Naive B cell (primary cell): Measurements from ENCODE around the gene FBXO34. TPM values are rescaled to one million over a fixed set of nuclear protein-coding genes. Genes with fewer than 3 reads are reported as not detected.

Source experiments
- ATAC-seq, 2 donors: fragments of 150-1000 bp; cut with Tn5 transposase; 2 replicates each; pipeline ENCODE4 v1.10.0; 2021; ENCODE audit warnings: low read depth in 2 of 2, mild to moderate bottlenecking in 2 of 2, moderate library complexity in 2 of 2
- DNase-seq: peaks from one replicate; pipeline ENCODE4 v3.0.0; 2022
- H3K27ac Mint-ChIP-seq, 6 donors: one replicate each; pipeline ENCODE4 v1.8.0; 2020 to 2022; ENCODE audit warnings: mild to moderate bottlenecking in 6 of 6, mixed read lengths in 6 of 6, moderate library complexity in 5 of 6, inconsistent platforms in 2 of 6
- H3K27me3 Mint-ChIP-seq, 3 donors: one replicate each; pipeline ENCODE4 v1.8.0; 2021 to 2022; ENCODE audit warnings: mixed read lengths in 3 of 3, mild to moderate bottlenecking in 1 of 3
- H3K36me3 Mint-ChIP-seq, 2 donors: one replicate each; pipeline ENCODE4 v1.8.0; 2020 to 2022; ENCODE audit warnings: mixed read lengths in 2 of 2, inconsistent platforms in 1 of 2, mild to moderate bottlenecking in 1 of 2
- H3K4me1 Mint-ChIP-seq, 3 donors: one replicate each; pipeline ENCODE4 v1.8.0; 2020 to 2022; ENCODE audit warnings: mixed read lengths in 3 of 3, inconsistent platforms in 1 of 3, mild to moderate bottlenecking in 1 of 3, moderate library complexity in 1 of 3
- H3K4me3 Mint-ChIP-seq, 8 donors: one replicate each; pipeline ENCODE4 v1.8.0; 2020 to 2022; ENCODE audit warnings: mild to moderate bottlenecking in 8 of 8, mixed read lengths in 8 of 8, moderate library complexity in 8 of 8, inconsistent platforms in 2 of 8
- H3K9me3 Mint-ChIP-seq, 7 donors: one replicate each; pipeline ENCODE4 v1.8.0; 2020 to 2022; ENCODE audit warnings: mixed read lengths in 7 of 7, mild to moderate bottlenecking in 5 of 7, inconsistent platforms in 2 of 7, moderate library complexity in 1 of 7
- polyA plus RNA-seq, 6 donors: library from polyadenylated mRNA; unstranded; fragments of 300-500 nt; fragmentation: Illumina TruSeq; gene quantifications; one replicate each; pipeline ENCODE4 v1.2.3, GENCODE V29; 2021; ENCODE audit warnings: low read depth in 6 of 6

The FBXO34 gene
- polyA plus RNA-seq, 6 donors from 2014 or later = 22.9 to 35.2 (median 26.9) TPM

DNA sequence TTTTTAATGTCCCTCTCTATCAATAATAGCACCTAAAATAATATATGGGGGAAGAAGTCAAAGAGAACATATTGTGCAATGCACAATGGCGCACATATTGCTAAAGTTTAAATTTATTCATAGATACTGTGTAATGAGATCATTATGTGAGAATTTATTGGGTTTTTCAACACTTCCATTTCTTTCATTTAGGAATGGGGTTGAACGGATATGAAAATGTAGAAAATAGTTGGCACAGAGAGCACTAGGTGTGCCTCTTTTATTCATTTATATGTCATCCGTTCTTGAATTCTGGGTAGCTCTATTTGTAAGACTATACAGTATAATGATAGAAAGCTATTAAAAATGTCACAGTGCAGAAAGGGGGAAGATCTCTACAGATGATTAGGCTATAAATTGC is 76.5 kb downstream of the FBXO34 start:
- ATAC-seq (no peak), DNase-seq (no peak)
- Mint-ChIP-seq H3K36me3 (peaks cover 9 to 13% of the 10 kb centered on the region in 2 donors), H3K27ac (no peak overlapping the region), H3K9me3 (no peaks in the 10 kb centered on the region), H3K27me3 (no peaks in the 10 kb centered on the region), H3K4me3 (no peak overlapping the region), H3K4me1 (peaks cover 35 to 41% (median 39%) of the 10 kb centered on the region in 3 donors)

- Mint-ChIP-seq H3K4me1 (peaks cover 31 to 37% (median 32%) of the 10 kb centered on the region in 3 donors), H3K27ac (peak overlapping the region in 3 of 6 donors; percentile 34 to 71 (median 52)), H3K36me3 (peaks cover 9 to 13% of the 10 kb centered on the region in 2 donors), H3K4me3 (peak overlapping the region in 4 of 8 donors; percentile 17 to 58 (median 30)), H3K27me3 (no peaks in the 10 kb centered on the region), H3K9me3 (no peaks in the 10 kb centered on the region)
- ATAC-seq (peak; percentile 43 to 61), DNase-seq (no peak)
Measured at GRCh38 chr14:55348766-55349453, 77.7 kb downstream of the FBXO34 start.

- Mint-ChIP-seq H3K4me3 (peak overlapping the region in 3 of 8 donors; percentile 36 to 59 (median 58)), H3K36me3 (peaks cover 9 to 13% of the 10 kb centered on the region in 2 donors), H3K27ac (peak overlapping the region in 4 of 6 donors; percentile 52 to 86 (median 72)), H3K27me3 (no peaks in the 10 kb centered on the region), H3K4me1 (peaks cover 29 to 42% (median 31%) of the 10 kb centered on the region in 3 donors), H3K9me3 (no peaks in the 10 kb centered on the region)
- ATAC-seq (peak; percentile 67 to 71), DNase-seq (no peak)
Measured at GRCh38 chr14:55349565-55349964, 78.3 kb downstream of the FBXO34 start.

GRCh38 chr14:55350461-55350860 is 79.2 kb downstream of the FBXO34 start:
- ATAC-seq (no peak), DNase-seq (no peak)
- Mint-ChIP-seq H3K27ac (peak overlapping the region in 1 of 6 donors; percentile 14), H3K27me3 (no peaks in the 10 kb centered on the region), H3K4me3 (no peak overlapping the region), H3K36me3 (peaks cover 9 to 13% of the 10 kb centered on the region in 2 donors), H3K9me3 (no peaks in the 10 kb centered on the region), H3K4me1 (peaks cover 22 to 39% (median 23%) of the 10 kb centered on the region in 3 donors)

- Mint-ChIP-seq H3K27ac (peak overlapping the region in 1 of 6 donors; percentile 14), H3K27me3 (no peaks in the 10 kb centered on the region), H3K36me3 (peaks cover 9 to 13% of the 10 kb centered on the region in 2 donors), H3K4me3 (no peak overlapping the region), H3K9me3 (no peaks in the 10 kb centered on the region), H3K4me1 (peaks cover 20 to 33% (median 20%) of the 10 kb centered on the region in 3 donors)
- DNase-seq (no peak), ATAC-seq (no peak)
Measured at GRCh38 chr14:55351111-55351510, 79.9 kb downstream of the FBXO34 start.

DNA sequence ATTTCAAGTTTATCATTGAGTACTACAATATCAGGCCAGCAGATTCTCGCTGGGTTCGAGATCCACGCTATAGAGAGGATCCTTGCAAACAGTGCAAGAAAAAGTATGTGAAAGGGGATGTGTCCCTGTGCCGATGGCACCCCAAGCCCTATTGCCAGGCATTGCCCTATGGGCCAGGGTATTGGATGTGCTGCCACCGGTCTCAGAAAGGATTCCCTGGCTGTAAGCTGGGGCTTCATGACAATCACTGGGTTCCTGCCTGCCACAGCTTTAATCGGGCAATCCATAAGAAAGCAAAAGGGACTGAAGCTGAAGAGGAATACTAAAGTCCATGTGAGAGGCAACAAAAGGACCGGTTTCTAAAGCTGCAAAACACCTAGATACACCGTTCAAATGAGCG is 81.0 kb downstream of the FBXO34 start:
- H3K36me3 Mint-ChIP-seq = peaks cover 9 to 13% of the 10 kb centered on the region in 2 donors
- ATAC-seq = no peak
- no peaks in the 10 kb centered on the region for H3K27me3 Mint-ChIP-seq
- no peaks in the 10 kb centered on the region for H3K9me3 Mint-ChIP-seq
- DNase-seq = no peak
- no peak overlapping the region for H3K4me3 Mint-ChIP-seq
- H3K4me1 Mint-ChIP-seq = peaks cover 16 to 29% (median 20%) of the 10 kb centered on the region in 3 donors
- peak overlapping the region in 1 of 6 donors; percentile 44 for H3K27ac Mint-ChIP-seq

- Mint-ChIP-seq H3K27ac (peak overlapping the region in 4 of 6 donors; percentile 44 to 83 (median 57)), H3K4me3 (no peak overlapping the region), H3K36me3 (peaks cover 9 to 13% of the 10 kb centered on the region in 2 donors), H3K4me1 (peaks cover 10 to 16% (median 16%) of the 10 kb centered on the region in 3 donors), H3K9me3 (no peaks in the 10 kb centered on the region), H3K27me3 (no peaks in the 10 kb centered on the region)
- ATAC-seq = no peak
- no peak for DNase-seq
Measured at GRCh38 chr14:55353686-55354467, 82.7 kb downstream of the FBXO34 start.

GRCh38 chr14:55354500-55354899 is 83.3 kb downstream of the FBXO34 start:
- Mint-ChIP-seq H3K9me3 (no peaks in the 10 kb centered on the region), H3K4me3 (no peak overlapping the region), H3K27me3 (no peaks in the 10 kb centered on the region), H3K36me3 (peaks cover 9 to 13% of the 10 kb centered on the region in 2 donors), H3K4me1 (peaks cover 4 to 10% (median 10%) of the 10 kb centered on the region in 3 donors), H3K27ac (peak overlapping the region in 5 of 6 donors; percentile 5 to 83 (median 47))
- peak; percentile 92 to 94 for ATAC-seq
- peak; percentile 47 for DNase-seq

GRCh38 chr14:55355922-55356321 is 84.7 kb downstream of the FBXO34 start:
- Mint-ChIP-seq H3K4me3 (no peak overlapping the region), H3K27me3 (no peaks in the 10 kb centered on the region), H3K4me1 (peaks cover 0 to 7% (median 5%) of the 10 kb centered on the region in 3 donors), H3K27ac (peak overlapping the region in 1 of 6 donors; percentile 83), H3K36me3 (peaks cover 4 to 6% of the 10 kb centered on the region in 2 donors), H3K9me3 (no peaks in the 10 kb centered on the region)
- DNase-seq (no peak), ATAC-seq (no peak)

DNA sequence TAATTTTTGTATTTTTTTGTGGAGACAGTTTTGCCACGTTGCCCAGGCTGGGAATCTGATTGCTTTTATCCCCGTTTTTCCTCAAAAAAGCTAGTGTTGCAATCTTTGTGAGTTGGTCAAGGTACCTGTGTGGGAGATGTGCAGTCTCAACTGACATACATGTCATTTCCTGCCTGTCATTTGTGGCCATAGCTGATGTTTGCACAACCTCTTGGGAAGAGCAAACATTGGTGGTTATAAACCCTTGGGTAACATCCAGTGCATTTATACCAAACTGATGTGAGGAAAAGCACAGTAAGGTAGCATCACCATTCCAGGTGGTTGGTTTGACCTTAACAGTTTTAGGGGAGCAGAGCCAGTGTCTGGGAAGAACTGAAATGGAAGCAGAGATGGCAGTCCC is 85.7 kb downstream of the FBXO34 start:
- DNase-seq (no peak), ATAC-seq (no peak)
- no peaks in the 10 kb centered on the region for H3K27me3 Mint-ChIP-seq
- H3K9me3 Mint-ChIP-seq = no peaks in the 10 kb centered on the region
- peak overlapping the region in 1 of 6 donors; percentile 85 for H3K27ac Mint-ChIP-seq
- peaks cover 0 to 7% (median 5%) of the 10 kb centered on the region in 3 donors for H3K4me1 Mint-ChIP-seq
- no peak overlapping the region for H3K4me3 Mint-ChIP-seq
- H3K36me3 Mint-ChIP-seq = no peaks in the 10 kb centered on the region

- H3K4me3 Mint-ChIP-seq = no peak overlapping the region
- no peaks in the 10 kb centered on the region for H3K27me3 Mint-ChIP-seq
- H3K36me3 Mint-ChIP-seq = peaks cover 0 to 4% of the 10 kb centered on the region in 2 donors
- H3K9me3 Mint-ChIP-seq = no peaks in the 10 kb centered on the region
- DNase-seq (no peak), ATAC-seq (no peak)
- H3K27ac Mint-ChIP-seq = peak overlapping the region in 1 of 6 donors; percentile 53
- peaks cover 0 to 5% (median 4%) of the 10 kb centered on the region in 3 donors for H3K4me1 Mint-ChIP-seq
Measured at GRCh38 chr14:55359307-55359706, 88.1 kb downstream of the FBXO34 start.

- Mint-ChIP-seq H3K27ac (peak overlapping the region in 1 of 6 donors; percentile 21), H3K4me1 (peaks cover 0 to 3% (median 0%) of the 10 kb centered on the region in 3 donors), H3K9me3 (no peaks in the 10 kb centered on the region), H3K36me3 (peaks cover 4 to 7% of the 10 kb centered on the region in 2 donors), H3K4me3 (no peak overlapping the region), H3K27me3 (no peaks in the 10 kb centered on the region)
- no peak for DNase-seq
- ATAC-seq = no peak
Measured at GRCh38 chr14:55361190-55361589, 90.0 kb downstream of the FBXO34 start.

DNA sequence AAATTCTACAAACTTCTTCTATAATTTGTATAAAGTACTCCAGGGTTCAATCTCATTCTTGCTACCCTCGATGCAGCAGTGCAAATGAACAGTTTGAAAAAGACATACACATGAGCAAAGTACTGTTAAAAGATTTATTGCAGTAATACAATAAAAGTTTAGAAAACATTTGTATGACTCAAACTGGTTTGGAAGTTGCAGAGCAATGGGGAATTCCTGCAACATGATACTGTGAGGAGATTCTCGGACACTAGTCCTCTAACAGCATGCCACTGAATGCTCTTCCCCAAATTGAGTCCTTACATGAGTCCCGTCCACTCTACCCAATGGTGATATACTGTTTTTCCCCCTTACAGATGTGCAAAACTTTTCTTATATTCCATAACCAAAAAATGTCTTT is 95.0 kb downstream of the FBXO34 start:
- peaks cover 0 to 3% (median 0%) of the 10 kb centered on the region in 3 donors for H3K4me1 Mint-ChIP-seq
- H3K9me3 Mint-ChIP-seq = no peaks in the 10 kb centered on the region
- ATAC-seq = no peak
- H3K27ac Mint-ChIP-seq = no peak overlapping the region
- no peaks in the 10 kb centered on the region for H3K27me3 Mint-ChIP-seq
- H3K4me3 Mint-ChIP-seq = no peak overlapping the region
- DNase-seq = no peak
- peaks cover 17 to 28% of the 10 kb centered on the region in 2 donors for H3K36me3 Mint-ChIP-seq
